NCI-H345 treated with DMSO at 0.1 percent for 48 hours (cell line): Measurements from ENCODE around the gene ERG.

ENCODE experiments used
- DNase-seq: peaks from one replicate; lab custom pipeline; 2025; ENCODE audit not compliant: unreplicated experiment; lab: John Stamatoyannopoulos, UW

The ERG gene

GRCh38 chr21:38474796-38475195, 23.5 kb downstream of the ERG start:
- DNase-seq, result no peak

GRCh38 chr21:38474124-38474523, 24.2 kb downstream of the ERG start:
- no peak for DNase-seq

- DNase-seq, result no peak
Observed at GRCh38 chr21:38472412-38473108, 25.7 kb downstream of the ERG start.

- no peak for DNase-seq
Observed at GRCh38 chr21:38471766-38472165, 26.5 kb downstream of the ERG start.

- DNase-seq, result no peak
Observed at GRCh38 chr21:38470755-38471154, 27.5 kb downstream of the ERG start.

GRCh38 chr21:38469642-38470041, 28.6 kb downstream of the ERG start:
- no peak for DNase-seq

- DNase-seq, result no peak
Observed at GRCh38 chr21:38468989-38469388, 29.3 kb downstream of the ERG start.

- no peak for DNase-seq
Observed at GRCh38 chr21:38467911-38468310, 30.4 kb downstream of the ERG start.

GRCh38 chr21:38467374-38467773, 30.9 kb downstream of the ERG start:
- DNase-seq, result no peak

- no peak for DNase-seq
Observed at GRCh38 chr21:38460171-38460742, 38.0 kb downstream of the ERG start.

- DNase-seq, result no peak
Observed at GRCh38 chr21:38459490-38459889, 38.8 kb downstream of the ERG start.

GRCh38 chr21:38455403-38455802, 42.9 kb downstream of the ERG start:
- no peak for DNase-seq

- DNase-seq, result no peak
Observed at GRCh38 chr21:38454702-38455101, 43.6 kb downstream of the ERG start.

- no peak for DNase-seq
Observed at GRCh38 chr21:38454161-38454560, 44.1 kb downstream of the ERG start.

GRCh38 chr21:38448671-38449385, 49.4 kb downstream of the ERG start:
- no peak for DNase-seq

- DNase-seq, result no peak
Observed at GRCh38 chr21:38447611-38448010, 50.7 kb downstream of the ERG start.

GRCh38 chr21:38444691-38445090, 53.6 kb downstream of the ERG start:
- DNase-seq, result no peak

- DNase-seq, result no peak
Observed at GRCh38 chr21:38443110-38443509, 55.2 kb downstream of the ERG start.

- no peak for DNase-seq
Observed at GRCh38 chr21:38441153-38441552, 57.1 kb downstream of the ERG start.

GRCh38 chr21:38440746-38441145, 57.5 kb downstream of the ERG start:
- no peak for DNase-seq

- no peak for DNase-seq
Observed at GRCh38 chr21:38439957-38440356, 58.3 kb downstream of the ERG start.

GRCh38 chr21:38439426-38439825, 58.9 kb downstream of the ERG start:
- DNase-seq, result no peak
